ENCODE results near the gene GSC. TPM values are rescaled to one million over a fixed set of nuclear protein-coding genes. Genes with fewer than 3 reads are reported as not detected.
"Not testable (repeated sequence)": the region's sequence is repeated elsewhere in the genome, so short reads cannot be mapped to it uniquely, and the experiment has no call there.

Gene GSC
- total RNA-seq: 0.50 TPM
- long read RNA-seq: 0 reads

- Histone ChIP-seq H3K36me3 (no peaks in the 10 kb centered on the region), H3K4me1 (peaks cover 20% of the 10 kb centered on the region), H3K27me3 (ENCODE audit: low read depth) (peaks cover 100% of the 10 kb centered on the region), H3K4me3 (peak within 1 kb of the TSS; percentile 58), H3K9me3 (no peaks in the 10 kb centered on the region), H3K27ac (no peak within 1 kb of the TSS)
- TF ChIP-seq CTCF (IDR thresholded peaks at IDR 0.05): no peak
- DNase-seq: no peak
- intact Hi-C loops (cut with DNase I): no loop called here
- peak; percentile 61 to 65 for ATAC-seq
These were observed at the start of gene GSC for GRCh38 chr14:94769391-94770250. GSC (minus strand) TSS chr14:94770113; CDS start chr14:94770015, 98 bp downstream.

- H3K9me3 ChIP-seq: no peaks in the 10 kb centered on the region
- H3K27ac ChIP-seq: no peak overlapping the region
- intact Hi-C loops (cut with DNase I): no loop called here
- peaks cover 11% of the 10 kb centered on the region for H3K27me3 ChIP-seq (ENCODE audit: low read depth)
- H3K36me3 ChIP-seq: no peaks in the 10 kb centered on the region
- no peaks in the 10 kb centered on the region for H3K4me1 ChIP-seq
- ATAC-seq (no peak), DNase-seq (no peak)
- no peak overlapping the region for H3K4me3 ChIP-seq
- no peak for TF ChIP-seq CTCF (IDR thresholded peaks at IDR 0.05)
These were observed 49.6 kb upstream of the GSC start for GRCh38 chr14:94819531-94819930.

- Histone ChIP-seq H3K36me3 (no peaks in the 10 kb centered on the region), H3K4me1 (no peaks in the 10 kb centered on the region), H3K9me3 (no peaks in the 10 kb centered on the region), H3K27me3 (ENCODE audit: low read depth) (peaks cover 7% of the 10 kb centered on the region), H3K27ac (no peak overlapping the region), H3K4me3 (no peak overlapping the region)
- ATAC-seq (no peak), DNase-seq (no peak)
- no peak for TF ChIP-seq CTCF (IDR thresholded peaks at IDR 0.05)
- intact Hi-C loops (cut with DNase I): no loop called here
These were observed 46.2 kb upstream of the GSC start for GRCh38 chr14:94816113-94816512.

- intact Hi-C loops (cut with DNase I): no loop called here
- H3K27me3 ChIP-seq (ENCODE audit: low read depth): peaks cover 13% of the 10 kb centered on the region
- no peak for DNase-seq
- H3K4me3 ChIP-seq: no peak overlapping the region
- no peak overlapping the region for H3K27ac ChIP-seq
- no peaks in the 10 kb centered on the region for H3K9me3 ChIP-seq
- H3K4me1 ChIP-seq: no peaks in the 10 kb centered on the region
- TF ChIP-seq CTCF (IDR thresholded peaks at IDR 0.05): no peak
- no peak for ATAC-seq
- H3K36me3 ChIP-seq: no peaks in the 10 kb centered on the region
These were observed 35.9 kb upstream of the GSC start for GRCh38 chr14:94805680-94806288.

- no peak overlapping the region for H3K4me3 ChIP-seq
- intact Hi-C loops (cut with DNase I): no loop called here
- ATAC-seq (no peak), DNase-seq (no peak)
- H3K4me1 ChIP-seq: no peaks in the 10 kb centered on the region
- no peak for TF ChIP-seq CTCF (IDR thresholded peaks at IDR 0.05)
- H3K36me3 ChIP-seq: no peaks in the 10 kb centered on the region
- peaks cover 4% of the 10 kb centered on the region for H3K27me3 ChIP-seq (ENCODE audit: low read depth)
- H3K9me3 ChIP-seq: no peaks in the 10 kb centered on the region
- no peak overlapping the region for H3K27ac ChIP-seq
These were observed 31.3 kb upstream of the GSC start for GRCh38 chr14:94801225-94801624.

GRCh38 chr14:94800764-94801163 lies 30.9 kb upstream of the GSC start:
- DNase-seq; H3K27me3 ChIP-seq (ENCODE audit: low read depth); H3K27ac ChIP-seq; intact Hi-C loops (cut with DNase I); H3K4me1 ChIP-seq; ATAC-seq; H3K9me3 ChIP-seq; H3K4me3 ChIP-seq; H3K36me3 ChIP-seq: not testable (repeated sequence)
